Stimulated activated CD4-positive, alpha-beta T cell treated with anti-CD3 and anti-CD28 coated beads, Interleukin-12 subunit alpha, Interleukin-12 subunit beta, amount 100 ng/mL, for 24 hours (primary cell): Measurements from ENCODE around the gene SLC22A16.

Experiments used
- DNase-seq, 2 experiments: peaks; one replicate each; pipeline ENCODE4 v3.0.0-alpha.2; 2020; ENCODE audit warnings: low read depth in 2 of 2

Gene SLC22A16

DNA sequence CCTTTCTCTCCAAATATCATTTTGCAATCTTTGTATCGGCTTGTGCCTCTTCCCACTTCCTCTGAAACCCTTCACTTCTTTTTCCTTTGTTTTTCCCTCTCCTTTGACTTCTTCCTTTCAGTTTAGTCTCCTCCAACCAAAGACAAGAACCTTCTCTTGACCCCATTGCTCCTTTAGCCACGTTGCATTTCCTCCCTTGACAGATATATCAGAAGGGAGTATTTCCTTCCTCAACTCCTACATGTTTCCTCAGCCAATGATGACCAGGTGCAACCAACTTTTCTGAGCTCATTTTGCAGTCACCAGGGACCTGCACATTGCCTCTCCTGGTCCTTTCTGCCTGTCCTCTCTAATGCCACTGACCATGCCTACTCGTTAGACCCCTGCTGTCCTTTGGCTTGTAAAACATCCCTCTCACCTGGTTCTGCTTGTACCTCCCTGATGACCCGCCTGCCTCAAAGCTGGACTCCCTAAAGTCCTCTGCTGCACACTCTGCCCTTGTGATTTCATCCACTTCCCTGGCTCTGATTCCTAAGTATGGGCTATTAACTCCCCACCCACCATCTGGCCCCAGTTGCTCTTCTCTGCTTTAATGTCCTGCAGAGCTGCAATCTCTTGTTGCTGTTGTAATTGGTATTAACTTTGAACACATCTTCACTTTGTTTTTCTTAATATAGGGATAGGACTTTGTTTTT lies 27.4 kb downstream of the SLC22A16 start:
- no peak for DNase-seq

DNA sequence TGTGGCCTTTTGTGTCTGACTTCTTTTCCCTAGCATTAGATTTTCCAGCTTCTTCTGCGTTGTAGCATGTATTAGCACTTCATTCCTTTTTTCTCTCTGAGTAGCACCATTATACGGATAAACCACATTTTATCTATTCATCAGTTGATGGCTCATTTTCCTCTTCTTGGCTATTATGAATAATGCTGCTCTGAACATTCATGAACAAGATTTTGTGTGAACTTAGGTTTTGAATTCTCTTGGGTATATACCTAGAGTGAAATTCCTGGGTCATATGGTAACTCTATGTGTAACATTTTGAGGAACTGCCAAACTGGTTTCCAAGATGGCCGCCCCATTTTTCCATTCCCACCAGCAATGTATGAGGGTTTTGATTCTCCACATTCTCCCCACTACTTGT lies 28.7 kb downstream of the SLC22A16 start:
- no peak for DNase-seq

DNA sequence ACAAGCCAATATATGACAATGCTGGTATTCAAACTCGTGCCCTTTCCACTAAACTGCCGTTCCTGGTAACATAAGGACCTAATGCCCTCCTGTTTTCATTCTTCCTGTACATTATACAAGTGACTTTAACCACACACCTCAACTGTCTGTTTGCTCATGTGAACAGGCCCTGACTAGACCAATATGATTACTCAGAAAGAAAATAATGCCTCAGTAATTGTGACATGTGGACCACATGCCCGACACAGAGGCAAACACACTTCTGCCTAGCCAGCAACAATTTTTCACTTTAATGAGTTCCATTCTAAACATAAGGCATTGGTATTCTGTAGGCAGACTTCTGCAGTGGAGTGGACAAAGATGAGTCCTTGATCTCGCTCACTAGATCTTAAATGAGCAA lies 30.0 kb downstream of the SLC22A16 start:
- no peak for DNase-seq

DNA sequence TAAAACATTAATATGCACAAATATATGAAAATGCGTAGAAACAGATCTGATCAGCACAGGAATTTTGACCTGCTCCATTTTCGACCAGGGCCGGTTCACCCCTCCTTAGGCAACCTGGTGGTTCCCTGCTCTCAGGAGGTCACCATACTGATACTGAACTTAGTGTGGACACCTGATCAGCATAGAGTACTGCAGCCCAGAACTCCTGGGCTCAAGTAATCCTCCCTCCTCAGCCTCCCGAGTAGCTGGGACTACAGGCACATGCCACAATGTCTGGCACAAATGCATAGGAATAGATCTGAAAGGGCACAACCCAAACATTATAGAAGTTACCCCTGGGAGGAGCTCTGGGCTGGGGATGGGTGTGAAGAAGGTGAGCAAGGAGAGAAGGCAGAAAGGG lies 36.4 kb downstream of the SLC22A16 start:
- DNase-seq = no peak

DNA sequence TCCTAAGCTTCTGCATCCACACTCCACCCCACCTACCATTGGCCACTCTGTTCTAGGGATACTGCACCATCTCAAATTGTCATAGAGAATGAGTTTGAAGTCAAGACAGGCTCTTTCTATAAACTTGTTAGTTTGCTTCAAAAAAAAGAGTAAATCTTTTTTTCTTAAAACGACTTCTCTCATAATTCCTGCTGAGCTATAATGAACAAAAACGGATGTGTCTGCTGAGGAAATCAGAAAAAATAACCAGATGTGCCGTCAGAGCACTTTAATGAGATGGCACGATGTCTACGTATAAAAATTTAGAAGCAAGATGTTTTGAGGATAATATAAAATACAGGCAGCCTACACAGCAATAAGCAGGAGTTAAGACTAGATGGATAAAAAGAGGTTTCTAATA lies 37.1 kb downstream of the SLC22A16 start:
- no peak for DNase-seq

DNA sequence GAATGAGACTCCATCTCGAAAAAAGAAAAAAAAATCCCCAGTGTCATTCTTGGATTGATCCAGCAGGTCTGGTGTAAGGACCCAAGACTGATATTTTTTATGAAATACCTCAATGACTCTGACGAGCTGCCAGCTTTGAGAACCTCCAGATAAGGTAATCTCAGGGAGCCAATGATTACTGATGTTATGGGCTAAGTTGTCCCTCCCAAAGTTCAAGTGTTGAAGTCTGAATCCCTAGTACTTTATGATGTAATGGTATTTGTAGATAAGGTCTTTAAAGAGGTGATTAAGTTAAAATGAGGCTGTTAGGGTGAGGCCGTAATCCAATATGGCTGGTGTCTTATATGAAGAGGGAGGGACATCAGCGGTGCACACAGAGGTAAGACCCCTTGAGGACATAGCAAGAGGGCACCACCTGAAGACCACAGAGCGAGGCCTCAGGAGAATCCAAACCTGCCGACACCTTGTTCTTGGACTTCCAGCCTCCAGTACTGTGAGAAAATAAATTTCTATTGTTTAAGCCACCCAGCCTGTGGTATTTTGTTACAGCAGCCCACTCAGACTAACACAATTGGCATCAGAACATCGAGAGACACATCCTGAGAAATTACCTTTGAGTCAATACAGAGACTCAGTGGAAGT lies 41.3 kb downstream of the SLC22A16 start:
- no peak for DNase-seq

DNA sequence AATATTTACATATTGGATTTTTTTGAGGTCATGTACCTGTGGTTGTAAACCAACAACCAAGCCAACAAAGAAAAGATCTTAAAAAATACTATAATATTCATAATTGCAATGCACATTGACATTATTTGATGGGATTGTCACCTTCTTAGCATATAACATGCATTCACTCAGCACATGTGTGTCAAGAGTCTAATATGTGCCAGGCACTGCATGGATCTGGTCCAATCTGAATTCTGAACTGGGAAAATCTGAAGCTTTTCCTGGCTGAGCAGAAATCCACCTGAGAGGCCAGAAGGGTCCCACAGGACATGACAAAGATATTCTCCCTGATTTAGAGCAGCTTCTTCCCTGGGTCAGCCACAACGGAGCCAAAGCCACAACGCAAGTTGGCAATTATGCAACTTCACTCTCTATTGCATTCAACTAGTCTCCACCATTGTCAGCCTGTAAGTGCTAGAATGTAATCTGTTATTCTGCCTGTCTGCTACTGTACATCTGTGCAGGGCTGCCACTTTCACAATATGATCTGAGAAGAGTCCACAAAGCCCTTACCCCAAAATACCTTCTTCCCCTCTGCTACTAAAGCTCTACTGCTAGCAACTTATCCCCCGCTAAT lies 44.0 kb downstream of the SLC22A16 start:
- no peak for DNase-seq

DNA sequence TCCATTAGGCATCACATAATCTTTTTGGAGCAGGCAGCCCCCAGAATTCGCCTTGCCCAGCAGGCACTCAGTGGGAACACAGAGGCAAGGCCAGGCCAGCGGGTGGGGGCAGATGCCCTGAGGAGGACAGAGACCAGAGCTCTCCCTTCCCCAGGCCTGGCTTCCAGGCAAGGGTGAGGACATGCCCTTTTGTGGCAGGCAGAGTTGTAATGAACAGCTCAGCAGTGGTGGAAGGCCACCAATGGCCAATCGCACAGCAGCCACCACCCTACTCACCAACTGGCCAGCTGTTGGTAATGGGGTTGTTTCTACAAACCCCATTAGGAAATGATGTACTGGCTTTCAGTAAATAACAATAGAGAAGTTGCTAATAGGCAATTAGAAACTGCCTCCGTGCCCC lies 45.7 kb downstream of the SLC22A16 start:
- DNase-seq = no peak

DNA sequence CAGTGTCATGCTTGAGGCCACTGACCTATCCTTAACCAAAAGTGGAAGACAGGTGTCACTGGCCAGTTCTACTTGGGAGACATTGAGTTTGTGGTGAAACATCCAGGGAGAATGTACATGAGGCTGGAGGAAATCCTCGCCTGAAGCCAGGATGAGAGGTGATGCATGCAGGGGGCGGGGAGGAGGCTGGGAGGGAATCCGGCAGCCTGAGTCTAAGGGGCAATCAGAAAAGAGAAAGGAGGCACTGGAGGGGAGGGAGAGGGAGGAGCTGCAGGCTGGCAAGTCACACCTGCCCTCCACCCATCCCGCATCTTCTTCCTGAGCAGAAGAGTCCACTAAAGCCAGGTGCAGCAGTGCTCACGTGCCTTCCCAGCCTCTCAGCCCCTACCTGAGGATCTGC lies 46.2 kb downstream of the SLC22A16 start:
- DNase-seq = no peak

DNA sequence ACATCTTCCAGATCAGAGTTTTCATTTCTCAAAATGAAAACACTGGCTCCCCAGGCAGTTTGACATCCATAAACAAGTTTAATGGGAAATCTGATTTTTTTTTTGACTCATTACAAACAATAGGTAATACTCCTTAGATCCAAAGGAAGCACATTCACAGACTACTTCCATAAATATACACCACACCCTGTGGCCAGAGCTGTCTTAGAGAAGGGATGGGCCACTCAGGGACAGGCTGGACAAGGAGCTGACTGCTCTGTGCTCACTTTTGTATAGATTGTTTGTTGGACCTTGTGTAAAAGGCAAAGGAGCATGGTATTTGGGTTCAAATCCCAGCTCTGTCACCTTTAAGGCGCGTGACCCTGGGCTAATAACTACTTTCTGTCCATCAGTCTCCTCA lies 48.3 kb downstream of the SLC22A16 start:
- DNase-seq = no peak

DNA sequence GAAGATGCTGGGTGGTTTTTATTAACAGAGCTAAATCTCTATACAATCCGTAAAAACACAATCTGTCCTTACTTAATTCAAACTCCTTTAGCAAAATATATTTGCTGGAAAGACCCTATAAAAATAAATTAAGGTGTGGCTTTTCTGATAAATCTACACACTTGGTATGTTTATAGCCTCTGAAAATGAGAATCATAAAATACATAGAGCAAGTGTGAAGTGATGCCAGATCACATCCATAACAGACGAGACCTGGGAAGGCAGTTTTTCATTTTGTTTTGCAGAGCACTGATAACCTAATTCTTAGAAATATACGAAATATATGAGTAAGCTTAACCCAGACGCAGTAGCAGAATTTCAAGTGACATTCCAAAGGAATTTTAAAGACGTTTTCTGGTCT lies 50.6 kb downstream of the SLC22A16 start:
- no peak for DNase-seq

DNA sequence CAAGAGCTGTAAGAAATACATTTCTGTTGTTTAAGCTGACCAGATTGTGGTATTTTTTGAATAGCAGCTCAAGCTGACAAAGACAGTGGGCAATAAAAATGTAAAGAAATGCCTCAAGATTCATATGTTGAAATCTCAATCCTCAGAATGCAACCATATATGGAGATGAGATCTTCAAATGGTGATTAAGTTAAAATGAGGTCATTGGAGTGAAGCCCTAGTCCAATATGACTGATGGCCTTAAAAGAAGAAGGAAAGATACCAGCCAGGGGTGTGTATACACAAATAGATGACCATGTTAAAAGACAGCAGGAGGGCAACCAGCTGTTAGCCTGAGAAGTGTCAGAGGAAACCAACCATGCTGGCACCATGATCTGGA lies 54.0 kb downstream of the SLC22A16 start:
- DNase-seq = no peak

DNA sequence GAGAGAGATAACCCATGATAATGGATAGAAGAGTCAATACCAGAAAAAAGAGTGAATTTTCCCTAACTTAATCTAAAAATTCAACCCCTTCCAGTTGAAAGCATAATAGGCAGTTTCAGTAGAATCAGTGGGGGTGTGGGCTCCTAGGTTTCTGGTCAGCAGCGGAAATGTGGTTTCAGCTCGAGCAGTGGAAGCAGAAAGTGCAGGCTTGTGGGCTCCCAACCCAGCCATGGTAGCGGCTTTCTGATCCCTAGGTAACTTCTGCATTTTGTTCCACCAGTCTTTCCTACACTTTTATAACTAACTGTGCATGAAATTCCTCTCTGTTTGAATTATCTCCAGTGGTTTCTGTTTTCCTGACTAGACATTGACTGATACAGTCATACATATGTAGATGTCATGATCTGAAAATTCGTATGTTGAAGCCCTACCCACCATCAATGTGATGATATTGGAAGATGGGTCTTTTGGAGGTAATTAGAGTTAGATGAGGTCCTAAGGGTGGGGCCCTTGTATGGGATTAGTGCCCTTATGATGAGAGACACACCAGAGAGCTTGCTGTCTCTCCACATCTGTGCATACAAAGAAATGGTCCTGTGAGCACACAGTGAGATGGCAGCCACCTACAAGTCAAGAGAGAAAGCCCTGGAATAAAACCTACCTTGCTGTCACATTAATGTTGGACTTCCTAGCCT lies 54.5 kb downstream of the SLC22A16 start:
- DNase-seq = no peak

DNA sequence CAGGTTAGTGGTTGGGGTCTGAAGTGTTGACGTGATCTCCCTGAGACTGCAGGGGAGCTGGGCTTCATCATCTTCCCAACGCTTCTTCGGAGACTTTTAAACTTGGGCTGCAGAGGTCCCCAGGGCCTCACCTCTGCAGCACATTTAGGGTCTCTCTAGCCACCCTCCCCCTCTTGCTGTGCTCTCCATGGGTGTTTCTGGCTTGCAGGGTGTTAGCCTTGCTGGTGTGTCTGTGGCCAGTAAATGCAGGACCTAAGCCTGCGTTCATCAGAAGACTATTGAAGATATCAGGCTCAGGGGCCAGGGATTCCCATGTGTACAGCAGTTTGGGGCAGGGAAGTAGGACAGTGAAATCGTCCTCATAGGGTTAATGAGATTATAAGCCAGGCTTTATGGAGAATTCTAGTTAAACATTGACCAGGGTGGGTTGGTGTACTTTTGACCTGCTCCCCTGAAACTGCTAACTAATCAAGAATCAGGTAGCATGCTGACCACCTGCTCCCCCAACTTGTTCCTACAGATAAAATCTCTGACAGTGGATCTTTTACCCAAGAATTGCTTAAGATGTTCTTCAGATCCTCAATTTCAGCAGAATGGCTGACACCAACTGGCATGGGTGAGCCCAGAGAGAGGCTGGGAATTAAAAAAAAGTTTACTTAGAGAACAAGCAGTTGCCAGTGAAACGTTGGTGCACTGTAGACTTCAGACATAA lies 57.2 kb downstream of the SLC22A16 start:
- no peak for DNase-seq

DNA sequence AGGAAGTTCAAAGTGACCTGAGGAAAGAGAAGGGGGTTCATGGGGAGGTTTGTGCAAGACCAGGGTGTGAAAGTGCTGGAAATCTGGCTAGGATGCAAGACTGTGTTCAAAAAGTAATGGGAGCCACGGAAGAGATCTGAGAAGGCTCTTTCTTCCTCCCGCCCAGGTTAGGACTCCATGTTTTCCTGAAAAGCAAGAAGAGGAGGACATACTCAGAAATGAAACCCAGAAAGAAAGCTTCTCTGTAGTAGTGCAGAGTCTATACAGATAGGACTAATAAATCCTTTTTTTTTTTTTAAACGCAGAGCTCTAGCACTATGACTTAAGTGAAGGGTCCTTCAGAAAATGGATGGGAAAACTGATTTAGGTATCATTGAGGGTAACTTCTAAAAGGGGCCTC lies 57.8 kb downstream of the SLC22A16 start:
- no peak for DNase-seq

DNA sequence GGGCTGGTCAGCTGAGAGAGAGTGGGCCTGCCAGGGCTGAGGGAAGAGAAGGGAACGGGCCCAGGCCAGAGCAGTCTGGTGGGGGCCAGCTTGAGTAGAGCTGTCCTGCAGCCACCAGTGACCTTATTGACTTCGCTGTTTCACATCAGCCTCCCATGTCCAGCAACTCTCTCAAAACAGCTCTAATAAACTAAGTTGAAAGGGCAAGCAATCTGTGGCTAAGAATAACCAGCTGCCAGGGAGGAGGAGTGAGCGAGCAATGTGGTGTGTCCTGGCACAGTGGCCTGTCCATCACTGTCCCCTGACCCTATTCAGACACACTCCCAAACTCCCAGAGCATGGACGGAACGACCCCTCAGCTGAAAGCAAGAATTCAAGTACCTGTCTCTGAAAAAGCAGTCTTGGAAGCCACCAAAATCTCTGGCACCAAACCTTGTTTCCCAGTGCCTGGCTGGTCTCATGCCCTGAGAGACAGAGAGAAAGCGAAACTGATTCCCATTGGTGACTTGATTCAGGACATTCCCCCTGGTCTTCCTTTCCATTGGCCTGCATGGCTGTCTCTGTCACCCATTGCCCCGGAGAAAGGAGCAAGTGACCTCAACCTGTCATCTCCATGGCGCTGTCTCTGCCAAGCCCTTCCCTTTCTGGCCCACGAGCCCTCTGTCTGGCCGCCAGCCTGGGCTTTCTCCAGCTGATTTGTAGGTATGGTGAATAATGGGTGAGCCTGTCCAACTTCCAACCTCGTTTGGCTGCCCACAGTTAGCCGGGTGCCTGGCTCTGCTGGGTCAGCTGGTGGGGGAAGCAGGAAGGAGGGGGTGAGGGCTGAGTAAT lies 61.1 kb downstream of the SLC22A16 start, which contains the start of gene DDO:
Gene DDO, minus strand, starts transcription at position 490 of the 831 bp plus-strand sequence. CDS start 2,113 bp downstream, outside the sequence.
- no peak for DNase-seq

DNA sequence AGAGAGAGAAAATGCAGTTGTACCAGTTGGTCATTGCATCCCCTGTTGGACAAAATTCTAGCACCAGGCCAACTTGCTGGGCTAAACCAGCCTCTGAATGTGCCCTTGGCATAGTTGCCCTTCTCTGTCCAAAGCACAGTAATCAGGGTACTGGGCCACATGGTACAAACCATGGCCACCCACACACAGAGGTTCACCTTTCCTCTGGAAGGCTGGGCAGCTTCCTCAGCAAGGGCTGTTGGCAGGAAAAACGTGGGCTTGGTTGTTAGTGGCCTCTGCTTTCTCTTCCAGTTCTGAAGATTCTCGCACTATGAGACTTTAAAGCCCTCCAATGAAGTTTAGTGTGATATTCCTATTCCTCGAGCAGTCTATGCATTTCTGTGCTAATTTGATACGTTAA lies 61.7 kb downstream of the SLC22A16 start:
- no peak for DNase-seq

DNA sequence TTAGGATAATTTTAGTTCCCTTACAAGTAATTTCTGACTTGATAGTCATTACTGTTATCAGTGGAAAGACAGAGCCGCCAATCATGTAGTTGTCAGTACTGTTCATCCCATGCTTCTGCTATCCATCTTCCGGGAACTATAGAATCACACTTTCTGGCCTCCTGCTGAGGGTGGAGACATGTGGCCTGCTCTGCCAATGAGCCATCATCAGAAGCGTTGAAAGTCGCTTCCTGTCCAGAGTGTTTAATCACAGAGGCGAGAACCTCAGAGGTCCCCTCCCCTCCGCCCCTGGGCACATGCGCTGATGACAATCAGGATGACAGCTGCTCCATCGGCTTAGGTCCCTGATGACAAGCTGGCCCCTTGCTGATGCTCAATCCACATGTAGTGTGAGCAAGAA lies 64.1 kb downstream of the SLC22A16 start:
- DNase-seq = no peak

DNA sequence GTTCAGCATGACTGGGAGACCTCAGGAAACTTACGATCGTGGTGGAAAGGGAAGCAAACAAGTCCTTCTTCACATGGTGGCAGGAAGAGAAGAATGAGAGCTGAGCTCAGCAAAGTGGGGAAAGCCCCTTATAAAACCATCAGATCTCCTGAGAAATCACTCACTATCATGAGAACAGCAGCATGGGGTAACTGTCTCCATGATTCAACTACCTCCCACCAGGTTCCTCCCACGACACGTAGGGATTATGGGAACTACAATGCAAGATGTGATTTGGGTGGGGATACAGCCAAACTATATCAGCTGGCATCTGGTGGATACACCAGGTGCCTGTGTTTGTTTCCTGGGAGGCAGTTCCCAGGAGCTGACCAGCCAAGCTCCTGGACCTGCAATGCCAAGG lies 65.9 kb downstream of the SLC22A16 start:
- no peak for DNase-seq

DNA sequence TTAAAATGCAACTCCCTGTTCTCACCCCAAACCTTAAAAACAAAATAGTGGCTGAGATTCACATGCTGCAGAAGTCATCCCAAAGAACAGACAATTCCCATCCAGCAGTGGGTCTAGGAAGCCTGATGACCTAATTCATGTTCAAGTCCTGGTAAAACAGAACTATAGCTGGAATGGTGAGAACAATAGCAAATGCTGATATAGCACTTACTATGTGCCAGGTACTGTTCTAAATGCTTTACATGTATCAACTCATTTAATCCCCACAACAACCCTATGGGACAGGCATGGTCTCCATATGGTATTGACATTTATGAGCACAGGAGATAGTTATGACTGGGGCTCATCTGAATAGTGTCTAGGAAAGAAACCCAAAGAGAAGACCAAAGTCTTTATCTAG lies 66.6 kb downstream of the SLC22A16 start:
- no peak for DNase-seq

DNA sequence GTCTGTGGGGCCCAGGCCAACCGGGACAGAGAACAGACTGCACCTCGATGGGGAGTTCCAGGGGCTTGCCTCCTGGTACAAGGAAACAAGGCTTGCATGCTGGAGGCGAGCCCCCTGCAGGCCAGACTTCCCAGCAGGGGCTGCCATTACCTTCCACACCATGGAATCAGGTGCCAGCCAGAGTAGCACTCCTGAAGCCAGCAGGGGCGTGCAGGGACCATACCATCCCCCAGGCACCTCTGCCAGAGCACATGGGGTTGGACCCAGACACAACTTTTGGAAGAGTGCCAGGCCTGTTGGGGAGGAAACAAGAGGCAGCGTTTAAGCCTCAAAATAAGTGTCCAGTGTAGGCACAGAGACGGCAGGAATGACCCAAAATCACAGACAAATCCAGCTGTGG lies 67.5 kb downstream of the SLC22A16 start:
- DNase-seq = no peak
